NCI-H2227 (cell line): ENCODE measurements around the gene KDM2B.

ENCODE experiments used
- DNase-seq: peaks from one replicate; lab custom pipeline; 2025; ENCODE audit not compliant: unreplicated experiment; lab: John Stamatoyannopoulos, UW

The KDM2B gene

GRCh38 chr12:121466794-121467637 is 113.8 kb downstream of the KDM2B start:
- DNase-seq = peak; percentile 94

- no peak for DNase-seq
Measured at GRCh38 chr12:121465921-121466793, 114.7 kb downstream of the KDM2B start.

GRCh38 chr12:121464331-121464730 is 116.5 kb downstream of the KDM2B start:
- no peak for DNase-seq

GRCh38 chr12:121461048-121461447 is 119.8 kb downstream of the KDM2B start:
- DNase-seq = no peak

DNA sequence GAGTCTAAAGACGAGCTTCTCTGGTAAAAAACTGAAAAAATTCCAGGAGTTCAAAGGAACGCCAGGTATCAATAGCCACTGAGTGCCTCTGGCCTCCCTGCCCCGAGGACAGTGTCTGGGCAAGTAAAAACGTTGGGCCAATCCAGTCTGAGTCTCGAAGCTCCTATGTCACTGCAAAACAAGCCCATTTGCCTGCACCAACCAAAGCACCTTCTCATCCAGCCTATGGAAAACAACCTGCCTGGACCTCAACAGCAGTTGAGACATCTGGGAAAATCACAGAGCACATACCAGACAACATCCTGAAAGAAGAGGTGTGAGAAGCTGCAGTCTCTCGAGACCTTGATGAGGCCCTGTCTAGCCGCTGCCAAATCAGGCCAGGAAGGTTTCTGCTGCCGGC is 124.3 kb downstream of the KDM2B start:
- no peak for DNase-seq

DNA sequence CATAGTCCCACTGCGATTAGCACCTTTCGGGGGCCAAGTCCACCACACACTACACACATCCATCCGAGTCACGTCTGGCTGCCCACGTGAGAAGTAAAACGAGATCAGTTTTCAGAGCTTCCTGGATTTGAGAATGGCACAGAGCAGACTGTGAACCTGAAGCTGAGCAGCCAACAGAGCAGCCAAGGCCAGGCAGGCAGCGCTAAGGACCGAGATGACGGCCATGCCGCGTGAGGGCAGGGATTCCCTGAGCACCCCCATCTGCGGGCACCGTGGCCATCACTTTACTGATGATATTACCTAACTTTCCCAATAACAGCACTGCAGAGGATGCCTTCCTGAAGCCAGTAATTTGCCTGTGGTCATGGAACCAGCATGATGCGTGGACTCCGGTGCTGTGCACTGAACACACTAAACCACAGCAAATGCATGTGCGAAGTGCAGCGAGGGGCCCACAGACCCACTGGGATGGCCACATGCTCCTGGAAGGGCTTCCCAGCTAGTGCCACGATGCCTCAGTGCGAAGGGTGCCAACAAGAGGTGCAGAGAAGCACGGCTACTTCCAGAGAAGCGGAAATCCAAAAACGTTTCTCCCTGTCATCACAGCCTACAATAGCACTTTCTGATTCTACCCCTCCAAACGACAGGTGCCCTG is 124.9 kb downstream of the KDM2B start:
- DNase-seq = no peak

DNA sequence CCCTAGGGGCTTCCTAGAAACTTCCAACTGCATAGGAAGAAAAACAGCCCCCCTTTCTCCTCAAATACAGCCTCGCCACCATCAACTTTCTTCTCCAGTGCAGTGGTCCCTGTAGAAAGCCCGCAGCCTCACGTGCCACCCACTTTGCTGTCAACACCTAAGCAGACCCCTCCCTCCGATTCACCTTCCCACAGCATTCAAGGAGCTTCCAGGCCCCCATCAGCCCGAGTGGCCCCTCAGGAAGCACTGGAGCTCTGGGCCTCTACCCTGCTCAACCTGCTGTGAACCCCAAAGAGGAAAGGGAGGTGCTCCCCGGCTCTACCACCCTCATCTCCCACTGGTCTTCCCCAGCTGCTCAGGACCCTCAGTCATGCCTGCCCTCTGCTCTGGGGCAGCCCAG is 125.9 kb downstream of the KDM2B start:
- no peak for DNase-seq

DNA sequence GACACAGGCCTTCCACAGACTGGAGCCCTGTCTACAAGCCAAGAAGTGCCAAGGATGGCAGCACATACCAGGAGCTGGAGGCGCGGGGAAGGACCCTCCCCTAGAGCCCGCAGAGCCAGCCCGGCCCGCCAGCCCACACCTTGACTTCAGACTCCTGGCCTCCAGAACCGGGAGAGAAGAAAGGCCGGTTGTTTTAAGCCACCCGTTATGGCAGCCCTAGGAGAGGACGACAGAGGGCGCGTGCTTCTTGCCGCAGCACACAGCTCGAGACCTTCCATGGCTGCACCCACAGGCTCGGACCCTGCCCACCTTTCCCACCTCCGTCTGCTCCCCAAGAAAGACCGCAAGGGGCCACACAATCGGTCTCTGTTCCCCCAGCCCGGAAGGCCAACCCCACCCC is 127.2 kb downstream of the KDM2B start:
- DNase-seq = no peak

GRCh38 chr12:121452985-121453360 is 127.8 kb downstream of the KDM2B start:
- no peak for DNase-seq

DNA sequence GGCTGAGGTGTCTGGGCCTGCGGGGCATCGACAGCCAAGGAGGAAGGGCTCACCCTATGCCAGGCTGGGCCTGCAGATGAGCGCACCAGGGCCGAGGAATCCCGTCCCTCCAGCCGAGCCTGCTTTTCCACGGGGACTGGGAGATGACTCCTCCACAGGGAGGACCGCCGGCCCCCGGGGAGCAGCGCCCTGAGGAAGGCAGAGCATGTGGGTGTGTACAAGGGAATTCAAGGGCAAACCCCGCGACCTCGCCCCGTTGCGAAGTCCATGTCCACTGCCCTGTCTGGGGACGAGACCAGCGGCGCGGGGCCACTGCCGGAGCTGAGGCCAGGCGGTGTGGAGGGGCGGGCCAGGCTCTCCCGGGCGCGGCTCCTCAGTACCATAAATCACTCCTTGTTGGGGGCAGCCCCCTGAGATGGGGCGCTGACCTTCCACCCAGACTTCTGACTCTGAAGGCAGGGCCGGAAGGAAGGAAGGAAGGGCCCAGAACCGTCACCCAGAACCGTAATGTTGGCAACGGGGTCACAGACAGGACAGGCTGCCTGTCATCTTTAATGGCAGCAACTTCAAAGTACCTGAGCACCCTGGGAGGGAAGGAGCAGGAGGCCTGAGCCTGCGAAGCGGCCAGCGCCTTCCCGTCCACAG is 128.4 kb downstream of the KDM2B start:
- DNase-seq = no peak

DNA sequence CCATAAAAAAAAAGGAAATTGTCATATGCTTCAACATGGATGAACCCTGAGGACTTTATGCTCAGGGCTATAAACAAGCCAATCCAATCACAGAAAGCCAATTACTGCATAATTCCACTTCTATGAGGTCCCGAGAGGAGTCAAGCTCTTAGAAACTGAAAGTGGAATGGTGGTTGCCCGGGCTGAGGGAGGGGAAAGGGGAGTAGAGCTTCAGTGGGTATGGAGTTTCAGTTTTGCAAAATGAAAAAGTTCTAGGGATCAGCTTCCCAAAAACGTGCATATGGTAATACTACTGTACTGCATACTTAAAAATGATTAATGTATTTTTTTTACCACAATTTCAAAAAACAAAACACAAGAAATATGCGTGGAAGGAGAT is 128.9 kb downstream of the KDM2B start:
- DNase-seq = no peak

DNA sequence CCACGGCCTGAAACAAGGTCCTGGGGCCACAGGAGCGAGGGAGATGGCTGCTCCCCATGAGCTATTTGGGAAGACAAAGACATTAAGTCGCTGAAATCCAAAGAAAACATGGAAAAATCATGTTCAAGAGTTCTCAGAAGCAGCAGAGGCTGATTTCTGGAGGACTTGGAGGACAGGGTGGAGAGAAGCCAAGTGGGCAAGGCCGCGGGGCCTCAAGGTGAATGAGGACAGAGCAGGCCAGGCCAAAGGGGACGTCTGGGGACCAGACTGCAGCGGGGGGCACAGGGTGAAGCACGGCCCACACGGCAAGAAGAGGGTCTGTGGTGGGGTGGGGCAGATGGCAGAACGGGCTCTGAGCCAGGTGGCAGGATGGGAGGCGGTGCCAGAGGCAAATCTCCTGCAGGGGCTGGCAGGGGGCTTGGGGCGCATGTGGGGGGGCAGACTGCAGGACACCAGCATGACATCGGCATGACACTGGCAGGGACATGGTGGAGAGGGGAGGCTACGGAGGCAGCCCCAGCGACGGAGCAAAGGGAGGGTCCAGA is 132.0 kb downstream of the KDM2B start:
- no peak for DNase-seq

GRCh38 chr12:121446750-121447149 is 134.1 kb downstream of the KDM2B start:
- no peak for DNase-seq

DNA sequence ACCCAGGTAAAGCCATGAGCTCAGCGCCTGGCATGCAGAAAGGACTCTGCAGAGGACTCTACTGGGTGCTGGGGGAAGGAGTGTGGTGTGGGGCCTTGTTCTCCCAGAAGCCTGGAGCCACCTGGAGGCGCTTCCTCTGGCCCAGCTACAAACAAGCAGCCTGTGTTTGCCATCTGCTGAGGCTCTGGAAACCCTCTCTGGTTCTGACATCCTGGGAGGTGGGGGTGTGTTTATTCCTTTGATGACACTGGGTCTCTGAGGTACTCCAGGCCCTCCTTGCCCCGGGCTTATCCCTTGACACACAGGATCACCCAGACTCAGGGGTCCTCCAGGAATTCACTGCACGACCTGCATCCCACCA is 136.0 kb downstream of the KDM2B start:
- DNase-seq = no peak

GRCh38 chr12:121443911-121444841 is 136.6 kb downstream of the KDM2B start:
- DNase-seq = no peak

DNA sequence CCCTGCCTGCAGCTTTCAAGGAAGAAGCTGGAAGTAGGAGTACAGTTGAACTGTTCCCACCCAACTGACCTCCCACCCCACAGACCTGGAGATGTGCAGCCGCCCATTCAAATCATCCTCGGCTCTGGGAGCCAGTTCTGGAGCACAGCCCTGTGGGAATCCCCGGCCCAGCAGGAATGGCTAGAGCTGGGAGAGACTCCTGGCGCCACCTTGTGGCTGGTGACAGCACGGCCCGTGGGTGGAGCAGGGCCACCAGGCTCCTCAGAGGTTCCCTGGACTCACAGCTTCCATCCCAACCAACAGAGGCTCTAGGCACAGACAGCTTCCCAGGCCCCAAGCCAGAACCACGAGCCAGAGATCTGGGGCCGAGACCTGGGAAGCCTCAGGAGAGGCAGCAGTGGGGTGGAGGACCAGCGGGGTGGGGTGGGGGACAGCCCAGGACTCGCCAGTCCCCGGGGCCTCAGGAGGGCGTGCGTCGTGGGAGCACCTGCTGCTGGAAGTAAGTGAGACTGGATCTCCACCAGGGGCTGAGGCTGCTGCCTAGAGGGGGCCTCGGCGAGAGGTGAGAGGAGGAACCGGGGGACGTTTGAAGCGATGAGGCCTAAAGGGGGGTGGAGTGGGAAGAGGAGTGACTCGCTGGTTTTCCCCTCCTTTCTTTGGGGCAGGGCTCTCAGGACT is 137.5 kb downstream of the KDM2B start:
- DNase-seq = peak; percentile 77

GRCh38 chr12:121442028-121442948 is 138.5 kb downstream of the KDM2B start:
- no peak for DNase-seq

DNA sequence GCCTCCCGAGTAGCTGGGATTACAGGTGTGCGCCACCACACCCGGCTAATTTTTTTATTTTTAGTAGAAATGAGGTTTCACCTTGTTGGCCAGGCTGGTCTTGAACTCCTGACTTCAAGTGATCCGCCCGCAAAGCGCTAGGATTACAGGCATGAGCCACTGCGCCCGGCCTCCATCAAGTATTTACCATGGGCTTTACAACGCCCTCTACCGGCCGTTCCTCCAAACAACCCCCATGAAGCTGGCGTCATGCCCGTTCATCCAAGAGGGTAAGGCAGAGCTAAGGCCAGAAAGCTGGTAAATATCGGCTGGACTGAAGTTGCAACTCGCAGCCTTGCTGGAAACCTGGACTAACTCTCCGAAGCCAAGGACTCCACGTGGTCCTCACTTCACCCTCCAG is 139.3 kb downstream of the KDM2B start:
- DNase-seq = no peak
